Right kidney (tissue), 1 donor: ENCODE results near the gene CLMN.
"Not testable (repeated sequence)": the region's sequence is repeated elsewhere in the genome, so short reads cannot be mapped to it uniquely, and the experiment has no call there.

Experiments used
- DNase-seq: peaks from one replicate; pipeline ENCODE4 v3.0.0-alpha.2; 2016

Gene CLMN

GRCh38 chr14:95288672-95289322, 30.9 kb downstream of the CLMN start:
- no peak for DNase-seq

GRCh38 chr14:95287176-95287754, 32.4 kb downstream of the CLMN start:
- DNase-seq, result no peak

- DNase-seq, result no peak
These were observed 33.1 kb downstream of the CLMN start for GRCh38 chr14:95286645-95287044.

- no peak for DNase-seq
These were observed 34.1 kb downstream of the CLMN start for GRCh38 chr14:95285566-95285965.

- not testable (repeated sequence) for DNase-seq
These were observed 35.9 kb downstream of the CLMN start for GRCh38 chr14:95283802-95284201.

GRCh38 chr14:95282986-95283380, 36.7 kb downstream of the CLMN start:
- not testable (repeated sequence) for DNase-seq

GRCh38 chr14:95282354-95282985, 37.2 kb downstream of the CLMN start:
- no peak for DNase-seq

- no peak for DNase-seq
These were observed 38.0 kb downstream of the CLMN start for GRCh38 chr14:95281560-95282176.

GRCh38 chr14:95275494-95275893, 44.2 kb downstream of the CLMN start:
- DNase-seq, result no peak

- no peak for DNase-seq
These were observed 44.8 kb downstream of the CLMN start for GRCh38 chr14:95274874-95275273.

GRCh38 chr14:95274279-95274678, 45.4 kb downstream of the CLMN start:
- DNase-seq, result no peak

- DNase-seq, result no peak
These were observed 46.4 kb downstream of the CLMN start for GRCh38 chr14:95273001-95273978.

- DNase-seq, result no peak
These were observed 47.7 kb downstream of the CLMN start for GRCh38 chr14:95272057-95272456.

GRCh38 chr14:95270203-95270602, 49.5 kb downstream of the CLMN start:
- DNase-seq, result no peak

- no peak for DNase-seq
These were observed 50.2 kb downstream of the CLMN start for GRCh38 chr14:95269493-95269892.

- DNase-seq, result no peak
These were observed 51.4 kb downstream of the CLMN start for GRCh38 chr14:95268350-95268749.

- DNase-seq, result no peak
These were observed 52.4 kb downstream of the CLMN start for GRCh38 chr14:95267306-95267705.

GRCh38 chr14:95265106-95266094, 54.3 kb downstream of the CLMN start:
- peak; percentile 35 for DNase-seq

- no peak for DNase-seq
These were observed 55.3 kb downstream of the CLMN start for GRCh38 chr14:95264271-95264973.

- DNase-seq, result no peak
These were observed 56.0 kb downstream of the CLMN start for GRCh38 chr14:95263527-95264231.
